ENCODE results near the gene NSD2.
A peak's percentile ranks its signal among the peaks of the same experiment; 100 is the strongest.
"Not testable (repeated sequence)": the region's sequence is repeated elsewhere in the genome, so short reads cannot be mapped to it uniquely, and the experiment has no call there.

Gene NSD2

GRCh38 chr4:2006956-2007653 is 135.9 kb downstream of the NSD2 start:
- no peak for DNase-seq

GRCh38 chr4:2007804-2008670 is 136.8 kb downstream of the NSD2 start:
- no peak for DNase-seq

- DNase-seq, result no peak
These were observed 137.4 kb downstream of the NSD2 start for GRCh38 chr4:2008671-2008920.

GRCh38 chr4:2008921-2009650 is 137.9 kb downstream of the NSD2 start, which contains the start of gene NELFA:
Gene NELFA (minus strand): TSS chr4:2008974. CDS start chr4:2008959, 15 bp downstream.
- DNase-seq, result peak; percentile 96

- peak; percentile 42 for DNase-seq
These were observed 138.5 kb downstream of the NSD2 start for GRCh38 chr4:2009651-2010233.

GRCh38 chr4:2011583-2011982 is 140.4 kb downstream of the NSD2 start:
- no peak for DNase-seq

GRCh38 chr4:2015008-2015407 is 143.8 kb downstream of the NSD2 start:
- DNase-seq, result no peak

- not testable (repeated sequence) for DNase-seq
These were observed 150.3 kb downstream of the NSD2 start for GRCh38 chr4:2021358-2022018.

GRCh38 chr4:2024683-2025082 is 153.5 kb downstream of the NSD2 start:
- DNase-seq, result no peak

GRCh38 chr4:2025817-2026216 is 154.6 kb downstream of the NSD2 start:
- no peak for DNase-seq

GRCh38 chr4:2027120-2027519 is 155.9 kb downstream of the NSD2 start:
- not testable (repeated sequence) for DNase-seq

GRCh38 chr4:2031161-2031560 is 160.0 kb downstream of the NSD2 start:
- DNase-seq, result not testable (repeated sequence)
